ENCODE data around the gene NPLOC4.

The NPLOC4 gene

GRCh38 chr17:81566461-81567126 lies 70.3 kb downstream of the NPLOC4 start:
- Histone ChIP-seq H3K27me3 (ENCODE audit: insufficient read depth, low read length, poor library complexity) (no peaks in the 10 kb centered on the region), H3K4me2 (ENCODE audit: insufficient read depth, low read length) (no peak overlapping the region), H3K79me2 (ENCODE audit: insufficient read depth, low read length) (no peaks in the 10 kb centered on the region), H3K27ac (ENCODE audit: low read length) (no peak overlapping the region), H3K9me3 (ENCODE audit: insufficient read depth, low read length, severe bottlenecking) (no peaks in the 10 kb centered on the region), H3K9ac (ENCODE audit: low read depth, low read length) (no peak overlapping the region), H3K4me3 (ENCODE audit: low read depth in 1 of 2, low read length in 2 of 2) (no peak overlapping the region), H4K20me1 (ENCODE audit: insufficient read depth, low read length) (peaks cover 15% of the 10 kb centered on the region), H3K36me3 (ENCODE audit: insufficient read depth, low read length) (peaks cover 100% of the 10 kb centered on the region), H3K4me1 (ENCODE audit: insufficient read depth, low read length) (no peaks in the 10 kb centered on the region), H2AFZ (ENCODE audit: low read depth, low read length) (no peak overlapping the region)
- DNase-seq, result no peak
- no peak for ATAC-seq (ENCODE audit: insufficient read depth, low read depth)
- no peak for TF ChIP-seq CTCF (IDR thresholded peaks at IDR 0.05; ENCODE audit: borderline replicate concordance, extremely low read depth, low read length, poor library complexity, severe bottlenecking)
- no peak for TF ChIP-seq EZH2 (IDR thresholded peaks at IDR 0.05; ENCODE audit: borderline replicate concordance, low read depth, low read length, severe bottlenecking)

- TF ChIP-seq EZH2 (IDR thresholded peaks at IDR 0.05; ENCODE audit: borderline replicate concordance, low read depth, low read length, severe bottlenecking), result no peak
- TF ChIP-seq CTCF (IDR thresholded peaks at IDR 0.05; ENCODE audit: borderline replicate concordance, extremely low read depth, low read length, poor library complexity, severe bottlenecking), result no peak
- Histone ChIP-seq H3K4me1 (ENCODE audit: insufficient read depth, low read length) (no peaks in the 10 kb centered on the region), H3K27me3 (ENCODE audit: insufficient read depth, low read length, poor library complexity) (no peaks in the 10 kb centered on the region), H4K20me1 (ENCODE audit: insufficient read depth, low read length) (peaks cover 15% of the 10 kb centered on the region), H3K36me3 (ENCODE audit: insufficient read depth, low read length) (peaks cover 99% of the 10 kb centered on the region), H3K79me2 (ENCODE audit: insufficient read depth, low read length) (no peaks in the 10 kb centered on the region), H3K9ac (ENCODE audit: low read depth, low read length) (no peak overlapping the region), H3K4me3 (ENCODE audit: low read depth in 1 of 2, low read length in 2 of 2) (no peak overlapping the region), H2AFZ (ENCODE audit: low read depth, low read length) (no peak overlapping the region), H3K27ac (ENCODE audit: low read length) (no peak overlapping the region), H3K4me2 (ENCODE audit: insufficient read depth, low read length) (no peak overlapping the region), H3K9me3 (ENCODE audit: insufficient read depth, low read length, severe bottlenecking) (no peaks in the 10 kb centered on the region)
- DNase-seq (no peak), ATAC-seq (ENCODE audit: insufficient read depth, low read depth) (no peak)
Observed at GRCh38 chr17:81565231-81565630, 71.7 kb downstream of the NPLOC4 start.

GRCh38 chr17:81564778-81565177 lies 72.1 kb downstream of the NPLOC4 start:
- Histone ChIP-seq H3K27ac (ENCODE audit: low read length) (no peak overlapping the region), H3K36me3 (ENCODE audit: insufficient read depth, low read length) (peaks cover 97% of the 10 kb centered on the region), H3K4me1 (ENCODE audit: insufficient read depth, low read length) (no peaks in the 10 kb centered on the region), H4K20me1 (ENCODE audit: insufficient read depth, low read length) (peaks cover 15% of the 10 kb centered on the region), H3K79me2 (ENCODE audit: insufficient read depth, low read length) (no peaks in the 10 kb centered on the region), H3K4me2 (ENCODE audit: insufficient read depth, low read length) (no peak overlapping the region), H3K9me3 (ENCODE audit: insufficient read depth, low read length, severe bottlenecking) (no peaks in the 10 kb centered on the region), H3K9ac (ENCODE audit: low read depth, low read length) (no peak overlapping the region), H3K4me3 (ENCODE audit: low read depth in 1 of 2, low read length in 2 of 2) (no peak overlapping the region), H3K27me3 (ENCODE audit: insufficient read depth, low read length, poor library complexity) (no peaks in the 10 kb centered on the region), H2AFZ (ENCODE audit: low read depth, low read length) (no peak overlapping the region)
- TF ChIP-seq CTCF (IDR thresholded peaks at IDR 0.05; ENCODE audit: borderline replicate concordance, extremely low read depth, low read length, poor library complexity, severe bottlenecking) (no peak), EZH2 (IDR thresholded peaks at IDR 0.05; ENCODE audit: borderline replicate concordance, low read depth, low read length, severe bottlenecking) (no peak)
- ATAC-seq (ENCODE audit: insufficient read depth, low read depth) (no peak), DNase-seq (no peak)

Data from DND-41 (cell line).